CD4-positive, alpha-beta T cell treated with Interleukin-1 beta for 1 hour (primary cell): ENCODE measurements around the gene GALNT9.
"Not testable (repeated sequence)": the region's sequence is repeated elsewhere in the genome, so short reads cannot be mapped to it uniquely, and the experiment has no call there.

Experiments used
- DNase-seq, 2 donors: peaks; one replicate each; pipeline ENCODE4 v3.0.0-alpha.2; 2020 to 2022

GALNT9 gene

DNA sequence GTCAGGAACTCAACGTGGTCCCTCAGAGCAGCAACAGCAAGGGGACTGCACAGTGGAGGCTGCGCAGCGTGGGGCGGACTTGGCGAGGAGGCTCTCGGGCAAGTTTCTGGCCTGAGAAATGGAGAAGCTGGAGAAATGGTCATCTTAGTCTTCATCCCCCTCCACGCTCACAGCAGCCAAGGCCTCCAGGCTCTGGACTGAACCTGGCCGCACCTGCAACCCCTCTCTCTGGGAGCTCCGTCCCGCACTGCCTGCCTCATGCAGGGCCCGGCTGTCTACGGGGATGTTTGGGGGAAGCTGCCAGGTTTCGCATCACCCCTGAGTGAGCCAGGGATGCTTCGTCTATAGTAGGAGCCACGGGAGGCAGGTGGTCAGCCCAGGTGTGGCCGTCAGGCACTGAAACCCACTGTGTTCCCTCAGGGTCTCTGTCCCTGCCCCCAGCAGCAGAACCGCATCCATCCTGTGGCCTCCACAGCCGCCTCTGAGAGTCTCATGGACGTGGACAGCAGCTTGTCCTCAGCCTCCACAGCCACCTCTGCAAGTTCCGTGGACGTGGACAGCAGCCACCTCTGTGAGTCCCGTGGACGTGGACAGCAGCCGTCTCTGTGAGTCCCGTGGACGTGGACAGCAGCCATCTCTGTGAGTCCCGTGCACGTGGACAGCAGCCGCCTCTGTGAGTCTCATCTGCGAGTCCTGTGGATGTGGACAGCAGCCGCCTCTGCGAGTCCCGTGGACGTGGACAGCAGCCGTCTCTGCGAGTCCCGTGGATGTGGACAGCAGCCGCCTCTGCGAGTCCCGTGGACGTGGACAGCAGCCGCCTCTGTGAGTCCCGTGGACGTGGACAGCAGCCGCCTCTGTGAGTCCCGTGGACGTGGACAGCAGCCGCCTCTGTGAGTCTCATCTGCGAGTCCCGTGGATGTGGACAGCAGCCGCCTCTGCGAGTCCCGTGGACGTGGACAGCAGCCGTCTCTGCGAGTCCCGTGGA lies 29.1 kb upstream of the GALNT9 start:
- DNase-seq, result not testable (repeated sequence)

- DNase-seq, result no peak
Observed at GRCh38 chr12:132357623-132358186, 28.3 kb upstream of the GALNT9 start.

DNA sequence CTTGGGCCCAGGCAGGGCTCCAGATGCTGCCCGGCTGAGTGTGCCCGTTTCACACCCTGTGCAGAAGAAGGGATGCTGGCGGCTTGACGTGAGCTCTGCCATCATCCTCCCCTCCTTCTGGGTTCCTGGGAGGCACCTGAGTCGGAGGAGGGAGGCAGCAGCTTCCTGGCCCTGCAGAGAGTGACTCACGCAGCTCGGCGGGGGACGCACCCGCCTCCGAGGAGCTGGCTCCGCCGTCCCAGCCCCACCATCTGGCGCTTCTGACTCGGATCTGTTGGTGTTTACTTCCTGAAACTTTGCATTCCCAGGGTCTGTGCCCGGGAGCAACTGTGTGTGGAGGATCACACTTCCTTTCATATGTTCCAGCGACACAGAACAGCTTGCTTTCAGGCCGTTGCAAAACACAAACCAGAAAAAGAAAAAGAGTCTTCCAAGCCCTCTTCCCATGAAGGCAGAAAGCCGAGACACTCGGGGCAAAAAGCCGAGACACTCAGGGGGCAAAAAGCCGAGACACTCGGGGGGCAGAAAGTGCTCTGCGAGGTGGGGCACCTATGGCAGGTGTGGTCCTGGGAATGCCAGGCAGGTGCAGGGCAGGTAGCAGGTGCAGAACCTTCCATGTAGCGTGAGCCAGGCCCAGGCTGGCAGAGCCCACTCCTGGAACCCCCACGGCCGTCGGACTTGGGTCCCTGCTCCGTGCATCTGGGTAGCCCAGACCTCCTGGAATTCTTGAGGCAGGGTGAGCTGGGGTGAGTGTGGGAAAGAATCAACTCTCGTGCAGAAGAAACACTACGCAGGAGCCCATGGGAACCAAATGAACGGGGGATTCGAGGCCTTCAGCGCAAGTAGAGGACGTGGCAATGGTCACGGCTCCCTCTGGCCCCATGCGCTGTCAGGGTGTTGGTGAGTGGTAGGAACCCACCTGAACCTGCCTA lies 27.6 kb upstream of the GALNT9 start:
- no peak for DNase-seq

GRCh38 chr12:132355742-132356681 lies 26.6 kb upstream of the GALNT9 start:
- DNase-seq, result no peak

- no peak for DNase-seq
Observed at GRCh38 chr12:132354982-132355680, 25.7 kb upstream of the GALNT9 start.

- no peak for DNase-seq
Observed at GRCh38 chr12:132354211-132354981, 25.0 kb upstream of the GALNT9 start.

DNA sequence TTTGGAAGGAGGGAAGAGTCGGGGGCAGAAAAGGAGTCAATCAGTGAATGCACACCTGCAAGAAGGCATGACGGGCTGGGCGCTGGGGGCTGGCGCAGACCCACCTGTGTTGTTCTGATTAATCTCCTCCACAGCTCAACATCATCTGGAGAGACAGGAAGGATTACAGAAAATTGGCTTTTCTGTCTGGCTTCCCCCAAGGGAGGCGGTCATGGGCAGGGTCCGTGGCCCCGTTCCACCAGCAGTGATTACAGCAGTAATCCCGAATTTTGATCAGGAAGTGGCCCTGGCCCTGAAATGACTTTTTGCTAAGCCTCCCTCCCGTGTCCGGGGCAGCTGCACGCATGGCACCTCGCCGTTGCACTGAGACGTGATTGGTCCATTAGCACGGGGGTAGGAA lies 24.4 kb upstream of the GALNT9 start:
- no peak for DNase-seq

- DNase-seq, result no peak
Observed at GRCh38 chr12:132352896-132353800, 23.8 kb upstream of the GALNT9 start.

- no peak for DNase-seq
Observed at GRCh38 chr12:132351751-132352495, 22.5 kb upstream of the GALNT9 start.

- DNase-seq, result no peak
Observed at GRCh38 chr12:132349501-132350131, 20.2 kb upstream of the GALNT9 start.

DNA sequence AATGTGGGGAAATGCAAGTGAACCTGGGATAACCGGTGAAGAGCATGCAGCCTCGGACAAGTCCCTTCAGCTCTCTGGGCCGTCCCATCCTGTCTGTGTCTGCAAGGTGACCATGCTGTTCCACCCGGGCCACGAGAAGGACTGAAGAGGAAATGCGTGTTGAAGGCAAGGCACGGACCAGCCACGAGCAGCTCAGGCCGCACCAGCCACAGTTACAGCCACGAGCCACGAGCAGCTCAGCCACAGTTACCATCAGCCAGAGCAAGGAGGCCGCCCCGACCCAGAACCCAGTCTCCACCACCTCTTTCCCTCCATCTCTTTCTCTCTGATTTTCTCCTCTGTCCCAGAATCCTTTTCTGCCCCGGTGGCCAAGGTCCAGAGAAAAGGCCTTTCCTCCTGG lies 18.8 kb upstream of the GALNT9 start:
- DNase-seq, result no peak

- no peak for DNase-seq
Observed at GRCh38 chr12:132347176-132347855, 17.9 kb upstream of the GALNT9 start.

- DNase-seq, result no peak
Observed at GRCh38 chr12:132346471-132347175, 17.2 kb upstream of the GALNT9 start.

- no peak for DNase-seq
Observed at GRCh38 chr12:132345561-132346200, 16.3 kb upstream of the GALNT9 start.

GRCh38 chr12:132345126-132345525 lies 15.7 kb upstream of the GALNT9 start:
- DNase-seq, result no peak

DNA sequence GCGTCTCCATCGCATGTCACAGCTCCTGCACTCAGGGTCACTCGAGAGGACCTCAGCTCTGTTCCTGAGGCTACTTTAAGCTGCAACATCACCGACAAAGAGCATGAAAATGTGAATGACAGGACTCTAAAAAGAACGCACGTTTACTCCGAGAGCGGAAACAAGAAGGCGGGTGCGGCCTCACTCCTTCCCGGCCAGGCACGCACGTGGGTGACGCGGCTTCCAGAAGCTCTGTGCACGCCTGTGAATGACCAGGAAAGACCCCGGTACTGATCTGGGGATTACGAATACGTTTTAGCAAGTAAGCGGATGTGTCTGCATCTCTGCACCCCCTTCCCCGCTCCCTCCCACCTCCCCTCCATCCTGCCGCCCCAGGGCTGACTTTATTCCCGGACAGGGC lies 15.2 kb upstream of the GALNT9 start:
- no peak for DNase-seq
